H1 (cell line): ENCODE data around the gene TGM3. TPM values are rescaled to one million over a fixed set of nuclear protein-coding genes. Genes with fewer than 3 reads are reported as not detected.

Experiments
- MAFK ChIP-seq: IDR thresholded peaks from 2 replicates; pipeline ENCODE4 v1.6.1; 2012; ENCODE audit warnings: low read depth, mild to moderate bottlenecking, improper control_type of control experiment, low read length
- TEAD4 ChIP-seq: IDR thresholded peaks from 2 replicates; pipeline ENCODE4 v1.6.1; 2012; ENCODE audit warnings: low read depth, low read length, inconsistent platforms, mixed read lengths
- polyA plus RNA-seq, 7 experiments: library from polyadenylated mRNA; depleted of rRNA in 3 of 7; stranded (reverse) in 5 of 7; unstranded in 2 of 7; fragments of >200 nt in 5 of 7; fragments of 200-250 nt in 2 of 7; gene quantifications; 1 replicate in 5 of 7; 2 replicates in 1 of 7; 4 replicates in 1 of 7; pipeline versions ENCODE4 v1.2.1 to v1.2.3, GENCODE V29; 2011 to 2013; ENCODE audit warnings: missing spikeins in 2 of 7, mixed read lengths in 2 of 7
- total RNA-seq: library from RNA; stranded (reverse); fragmentation: NEBNext Ultra II Directional; extraction: Animal tissue kit (Norgen Biotek cat#: 25700); gene quantifications from 2 replicates; pipeline ENCODE4 v1.2.1, GENCODE V29; 2021

The TGM3 gene
- total and polyA plus RNA-seq, 2 of the 8 experiments (the other 6 are each of a cell fraction or from before 2014, with no cell fraction given), result 0.12 TPM; not detected in 1

DNA sequence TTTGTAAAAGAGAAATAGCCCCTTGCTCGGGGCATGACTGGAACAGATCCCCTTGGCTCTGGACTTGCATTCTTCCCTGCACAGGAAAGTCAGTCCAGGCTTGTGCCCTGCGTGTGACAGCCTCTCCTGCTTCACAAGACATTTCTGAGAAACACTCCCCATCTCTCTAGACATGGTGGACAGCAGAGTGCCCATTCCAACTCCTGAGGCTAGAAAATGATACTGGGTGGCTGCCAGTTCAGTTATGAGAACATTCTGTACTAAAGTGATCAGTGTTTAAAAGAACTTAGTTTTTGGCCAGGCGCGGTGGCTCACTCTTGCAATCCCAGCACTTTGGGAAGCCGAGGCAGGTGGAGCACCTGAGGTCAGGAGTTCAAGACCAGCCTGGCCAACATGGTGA, 41.3 kb downstream of the TGM3 start (continued):
- TF ChIP-seq TEAD4 (no peak), MAFK (no peak)
- TF ChIP-seq, all 59 proteins: peak for 0
